ENCODE measurements around the gene TNFRSF13B. TPM values are rescaled to one million over a fixed set of nuclear protein-coding genes. Genes with fewer than 3 reads are reported as not detected.
A peak's percentile ranks its signal among the peaks of the same experiment; 100 is the strongest.

Gene TNFRSF13B
- total RNA-seq, 4 donors from 2014 or later = 0.48 TPM; not detected in 3

DNA sequence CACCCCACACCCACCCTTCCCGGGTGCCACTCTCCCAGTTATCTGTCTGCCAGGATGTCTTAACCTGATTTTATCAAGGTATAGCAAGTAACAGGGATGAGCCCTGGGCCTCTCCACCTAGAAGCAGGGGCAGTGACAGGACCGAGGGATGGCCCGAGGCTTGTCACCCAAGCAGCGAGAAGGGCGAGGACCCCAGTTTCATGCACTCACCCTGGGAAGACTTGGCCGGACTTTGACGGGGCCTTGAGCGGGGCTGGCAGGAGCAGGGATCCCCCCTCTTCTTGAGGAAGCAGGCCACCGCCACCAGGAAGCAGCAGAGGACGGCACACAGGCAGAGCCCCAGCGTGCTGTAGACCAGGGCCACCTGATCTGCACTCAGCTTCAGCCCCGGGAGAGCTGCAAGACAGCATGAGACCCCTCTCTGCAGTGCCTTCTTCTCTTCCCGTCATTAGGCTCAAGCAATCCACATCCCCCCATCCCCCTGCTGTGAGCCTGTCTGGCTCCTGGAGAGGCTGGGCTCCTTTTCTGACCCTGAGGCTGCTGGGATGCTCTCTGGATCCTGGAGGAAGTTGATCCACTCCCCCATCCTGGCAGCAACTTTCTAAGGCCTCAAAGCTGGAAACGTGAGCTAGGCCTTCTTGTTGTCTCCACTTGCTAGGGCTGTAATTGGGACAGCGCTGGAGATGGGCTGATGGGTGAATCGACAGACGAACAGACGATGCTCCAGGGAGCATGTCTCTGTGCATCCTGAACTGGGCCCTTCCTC is 31.6 kb downstream of the TNFRSF13B start:
- ATAC-seq (ENCODE audit: low FRiP score) = no peak
- TF ChIP-seq, protein P1, sequence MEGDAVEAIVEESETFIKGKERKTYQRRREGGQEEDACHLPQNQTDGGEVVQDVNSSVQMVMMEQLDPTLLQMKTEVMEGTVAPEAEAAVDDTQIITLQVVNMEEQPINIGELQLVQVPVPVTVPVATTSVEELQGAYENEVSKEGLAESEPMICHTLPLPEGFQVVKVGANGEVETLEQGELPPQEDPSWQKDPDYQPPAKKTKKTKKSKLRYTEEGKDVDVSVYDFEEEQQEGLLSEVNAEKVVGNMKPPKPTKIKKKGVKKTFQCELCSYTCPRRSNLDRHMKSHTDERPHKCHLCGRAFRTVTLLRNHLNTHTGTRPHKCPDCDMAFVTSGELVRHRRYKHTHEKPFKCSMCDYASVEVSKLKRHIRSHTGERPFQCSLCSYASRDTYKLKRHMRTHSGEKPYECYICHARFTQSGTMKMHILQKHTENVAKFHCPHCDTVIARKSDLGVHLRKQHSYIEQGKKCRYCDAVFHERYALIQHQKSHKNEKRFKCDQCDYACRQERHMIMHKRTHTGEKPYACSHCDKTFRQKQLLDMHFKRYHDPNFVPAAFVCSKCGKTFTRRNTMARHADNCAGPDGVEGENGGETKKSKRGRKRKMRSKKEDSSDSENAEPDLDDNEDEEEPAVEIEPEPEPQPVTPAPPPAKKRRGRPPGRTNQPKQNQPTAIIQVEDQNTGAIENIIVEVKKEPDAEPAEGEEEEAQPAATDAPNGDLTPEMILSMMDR (IDR thresholded peaks at IDR 0.05) = no peak
- peak; percentile 17 for DNase-seq (ENCODE audit: low spot score)

DNA sequence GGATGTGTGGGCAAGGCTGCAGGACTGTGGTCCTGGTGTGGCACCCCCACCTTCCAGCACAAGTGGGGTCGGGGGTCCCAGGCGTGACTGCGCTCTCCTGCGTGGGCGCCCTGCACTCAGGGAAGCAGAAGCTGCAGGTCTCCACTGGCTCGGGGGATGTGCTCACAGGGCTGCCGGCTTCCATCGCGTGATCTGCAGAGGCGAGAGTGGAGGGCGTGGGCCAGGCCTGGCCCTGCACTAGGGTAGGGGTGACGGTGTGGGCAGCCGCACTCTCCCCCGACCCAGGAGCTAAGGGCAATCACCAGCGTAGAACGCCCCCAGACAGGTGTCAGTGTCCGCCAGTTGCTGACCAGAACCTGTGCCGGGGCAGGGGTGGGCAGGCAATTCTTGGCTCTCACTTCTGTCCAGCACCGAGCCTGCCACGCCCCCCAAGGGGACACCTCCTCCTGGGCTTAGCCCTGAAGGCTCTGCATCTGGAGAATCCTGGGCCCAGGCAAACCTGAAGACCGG is 32.3 kb downstream of the TNFRSF13B start:
- no peak for ATAC-seq (ENCODE audit: low FRiP score)
- no peak for DNase-seq (ENCODE audit: low spot score)
- TF ChIP-seq, protein P1 (IDR thresholded peaks at IDR 0.05) = no peak

DNA sequence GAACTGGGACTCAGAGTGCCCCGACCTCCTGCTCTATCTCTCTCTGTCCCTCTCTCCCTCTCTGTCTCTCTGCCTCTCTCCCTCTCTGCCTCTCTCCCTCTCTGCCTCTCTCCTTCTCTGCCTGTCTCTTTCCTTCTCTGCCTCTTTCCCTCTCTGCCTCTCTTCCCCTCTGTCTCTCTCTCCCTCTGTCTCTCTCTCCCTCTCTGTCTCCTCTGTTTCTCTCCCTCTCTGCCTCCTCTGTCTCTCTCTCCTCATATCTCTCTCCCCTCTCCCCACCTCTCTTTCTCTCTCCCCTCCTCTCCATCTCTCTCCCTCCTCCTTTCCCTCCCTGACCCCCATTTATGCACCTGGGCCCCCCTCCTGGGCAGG is 32.7 kb downstream of the TNFRSF13B start:
- ATAC-seq (ENCODE audit: low FRiP score) (no peak), DNase-seq (ENCODE audit: low spot score) (no peak)
- TF ChIP-seq, protein P1 (IDR thresholded peaks at IDR 0.05) = no peak

DNA sequence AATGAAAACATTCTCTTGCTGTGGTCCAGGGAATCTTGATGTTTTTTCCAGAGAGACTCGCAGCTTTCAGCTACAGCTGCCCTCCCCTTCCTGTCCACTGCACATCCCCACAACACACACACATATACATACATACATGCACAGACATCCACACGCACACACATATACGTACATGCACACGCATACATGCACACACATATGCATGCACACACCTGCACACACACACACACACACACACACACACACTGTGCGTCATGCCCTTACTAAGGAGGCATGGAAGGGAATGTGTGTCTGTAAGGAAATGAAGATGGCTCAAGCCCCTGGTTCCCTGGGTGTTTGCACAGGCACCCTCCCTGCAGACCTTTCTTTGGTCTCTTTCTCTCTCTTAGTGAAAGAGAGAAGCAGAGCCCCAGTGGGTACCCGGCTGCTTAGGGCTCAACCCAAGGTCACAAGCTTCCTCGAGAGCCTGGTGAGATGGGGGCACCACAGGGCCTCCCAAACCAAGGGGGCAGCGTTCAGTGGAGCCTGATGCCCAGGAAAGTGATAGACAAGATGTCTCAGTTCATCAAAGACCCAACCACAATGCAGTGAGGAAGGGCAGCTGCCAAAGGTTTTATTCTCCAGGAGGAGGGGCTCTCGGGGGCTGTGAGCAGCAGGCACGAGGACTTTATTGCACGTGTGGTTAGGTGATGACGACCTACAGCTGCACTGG is 33.3 kb downstream of the TNFRSF13B start:
- no peak for DNase-seq (ENCODE audit: low spot score)

DNA sequence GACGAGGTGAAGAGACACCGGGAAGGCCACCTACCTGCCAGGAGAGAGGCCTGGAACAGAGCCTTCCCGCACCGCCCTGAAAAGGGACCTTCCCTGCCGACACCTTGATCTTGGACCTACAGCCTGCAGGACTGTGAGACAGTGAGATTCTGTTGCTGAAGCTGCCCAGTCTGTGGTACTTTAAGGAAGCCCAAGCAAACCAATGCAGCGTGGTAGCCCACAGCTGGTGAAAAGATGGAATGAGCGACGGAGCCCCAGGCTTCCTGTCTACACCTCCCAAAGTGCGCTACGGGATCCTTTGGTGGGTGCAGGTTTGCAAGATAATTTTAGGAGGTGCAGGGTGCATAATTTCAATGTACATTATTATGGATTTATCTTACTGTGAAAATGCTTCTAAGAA is 33.9 kb downstream of the TNFRSF13B start:
- ATAC-seq (ENCODE audit: low FRiP score) (no peak), DNase-seq (ENCODE audit: low spot score) (peak; percentile 17)
- TF ChIP-seq, protein P1 (IDR thresholded peaks at IDR 0.05) = no peak

More for the DNA sequence above, 33.3 kb downstream of the TNFRSF13B start:
- TF ChIP-seq, protein P1 (IDR thresholded peaks at IDR 0.05) = no peak
- no peak for ATAC-seq (ENCODE audit: low FRiP score)

DNA sequence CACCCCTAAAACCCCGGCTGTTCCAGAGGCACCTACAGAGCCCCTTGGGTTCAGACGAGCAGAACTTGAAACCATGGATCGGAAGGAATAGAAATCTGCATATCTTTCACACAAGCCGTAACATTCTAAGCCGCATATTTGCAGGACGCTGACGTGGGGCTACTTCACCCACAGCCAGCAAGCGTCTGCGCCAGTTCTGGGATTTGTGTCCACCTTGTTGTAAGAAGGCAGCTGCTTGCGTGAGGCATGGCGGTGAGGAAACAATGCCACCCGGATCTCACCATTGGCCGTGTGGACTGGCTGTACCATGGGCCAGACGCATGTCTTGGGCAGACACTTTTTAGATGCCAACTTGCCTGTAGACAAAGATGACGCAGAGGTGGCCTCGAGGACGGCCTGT is 34.5 kb downstream of the TNFRSF13B start:
- ATAC-seq (ENCODE audit: low FRiP score) (no peak), DNase-seq (ENCODE audit: low spot score) (no peak)
- TF ChIP-seq, protein P1 (IDR thresholded peaks at IDR 0.05) = no peak
